Activated CD8-positive, alpha-beta memory T cell treated with anti-CD3 and anti-CD28 coated beads, Interleukin-2, amount 50 U/mL, for 24 hours (primary cell): ENCODE data around the gene TGFBR3.

ENCODE experiments used
- DNase-seq: peaks from one replicate; pipeline ENCODE4 v3.0.0-alpha.2; 2020; ENCODE audit errors: extremely low read depth

TGFBR3 gene

GRCh38 chr1:91781901-91782622 is 103.9 kb downstream of the TGFBR3 start:
- no peak for DNase-seq

- no peak for DNase-seq
Observed at GRCh38 chr1:91781371-91781825, 104.6 kb downstream of the TGFBR3 start.

GRCh38 chr1:91779548-91780021 is 106.4 kb downstream of the TGFBR3 start:
- no peak for DNase-seq

GRCh38 chr1:91778964-91779363 is 107.0 kb downstream of the TGFBR3 start:
- no peak for DNase-seq

GRCh38 chr1:91777630-91778300 is 108.2 kb downstream of the TGFBR3 start:
- DNase-seq: no peak

- no peak for DNase-seq
Observed at GRCh38 chr1:91777196-91777595, 108.8 kb downstream of the TGFBR3 start.

- no peak for DNase-seq
Observed at GRCh38 chr1:91776068-91776794, 109.7 kb downstream of the TGFBR3 start.

GRCh38 chr1:91775227-91775626 is 110.7 kb downstream of the TGFBR3 start:
- no peak for DNase-seq

- no peak for DNase-seq
Observed at GRCh38 chr1:91774520-91775203, 111.3 kb downstream of the TGFBR3 start.

- DNase-seq: no peak
Observed at GRCh38 chr1:91771717-91772116, 114.2 kb downstream of the TGFBR3 start.

GRCh38 chr1:91770667-91771268 is 115.2 kb downstream of the TGFBR3 start:
- DNase-seq: no peak

- DNase-seq: no peak
Observed at GRCh38 chr1:91769742-91770141, 116.2 kb downstream of the TGFBR3 start.

GRCh38 chr1:91768786-91769725 is 116.9 kb downstream of the TGFBR3 start:
- no peak for DNase-seq

GRCh38 chr1:91768120-91768519 is 117.8 kb downstream of the TGFBR3 start:
- no peak for DNase-seq

GRCh38 chr1:91766883-91767282 is 119.1 kb downstream of the TGFBR3 start:
- DNase-seq: no peak

GRCh38 chr1:91765880-91766443 is 120.0 kb downstream of the TGFBR3 start:
- DNase-seq: no peak

- no peak for DNase-seq
Observed at GRCh38 chr1:91765293-91765692, 120.7 kb downstream of the TGFBR3 start.

- DNase-seq: no peak
Observed at GRCh38 chr1:91764471-91765115, 121.4 kb downstream of the TGFBR3 start.

- DNase-seq: no peak
Observed at GRCh38 chr1:91763252-91763651, 122.7 kb downstream of the TGFBR3 start.
